HG03520 (cell line): ENCODE measurements around the gene APOA5.
"Not testable (repeated sequence)": the region's sequence is repeated elsewhere in the genome, so short reads cannot be mapped to it uniquely, and the experiment has no call there.

Source experiments
- ATAC-seq: cut with Tn5 transposase; IDR thresholded peaks from one replicate; pipeline ENCODE4 v1.9.1; 2021; ENCODE audit warnings: mild to moderate bottlenecking, moderate library complexity; ENCODE audit not compliant: unreplicated experiment

The APOA5 gene

DNA sequence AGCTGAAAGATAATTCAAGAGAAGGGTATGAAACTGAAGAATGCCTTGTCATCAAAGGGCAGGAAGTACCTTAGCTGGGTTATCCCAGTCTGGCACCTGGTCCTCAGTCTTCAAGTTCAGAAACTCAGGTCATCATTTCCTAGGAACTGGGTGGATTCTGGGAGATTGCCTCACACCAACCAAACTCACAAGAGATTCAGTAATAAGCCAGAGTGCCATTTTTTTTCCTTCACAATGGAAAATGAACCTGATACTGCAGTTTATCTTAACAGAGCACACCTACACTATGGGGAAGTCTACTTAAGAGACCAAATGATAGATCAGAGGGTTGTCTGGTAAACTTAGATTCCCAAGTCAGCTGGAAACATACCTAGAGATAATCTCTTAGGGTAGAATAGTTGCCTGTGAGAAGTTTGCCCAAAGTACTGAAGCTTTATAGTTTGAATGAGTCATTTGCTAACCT, 15.1 kb downstream of the APOA5 start:
- ATAC-seq: no peak

- ATAC-seq: no peak
These were observed 15.7 kb downstream of the APOA5 start for GRCh38 chr11:116775975-116776374.

- ATAC-seq: no peak
These were observed 17.0 kb downstream of the APOA5 start for GRCh38 chr11:116774661-116775060.

- ATAC-seq: peak; percentile 5
These were observed 18.2 kb downstream of the APOA5 start for GRCh38 chr11:116773203-116774097.

- peak; percentile 79 for ATAC-seq
These were observed 19.1 kb downstream of the APOA5 start, which contains the start of gene BUD13 for GRCh38 chr11:116772443-116773202. Gene BUD13 (minus strand): TSS chr11:116772987. CDS start chr11:116772964, 23 bp downstream.

DNA sequence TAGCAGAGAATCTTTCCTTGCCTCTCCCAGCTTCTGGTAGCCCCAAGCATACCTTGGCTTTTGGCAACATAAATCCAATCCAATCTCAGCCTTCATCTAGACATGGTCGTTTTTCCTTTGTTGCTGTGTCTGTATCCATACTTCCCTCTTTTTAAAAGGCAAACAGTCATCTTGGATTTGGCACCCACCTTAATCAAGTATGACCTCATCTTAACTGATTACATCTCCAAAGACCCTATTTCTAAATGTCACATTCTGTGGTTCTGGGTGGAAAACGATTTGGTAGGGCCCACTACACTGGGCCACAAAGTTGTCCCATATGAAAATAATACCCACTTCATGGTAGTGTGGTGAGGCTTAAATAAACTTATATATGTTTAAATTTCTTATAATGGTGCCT, 19.7 kb downstream of the APOA5 start:
- ATAC-seq: no peak

- no peak for ATAC-seq
These were observed 29.5 kb downstream of the APOA5 start for GRCh38 chr11:116762132-116762531.

DNA sequence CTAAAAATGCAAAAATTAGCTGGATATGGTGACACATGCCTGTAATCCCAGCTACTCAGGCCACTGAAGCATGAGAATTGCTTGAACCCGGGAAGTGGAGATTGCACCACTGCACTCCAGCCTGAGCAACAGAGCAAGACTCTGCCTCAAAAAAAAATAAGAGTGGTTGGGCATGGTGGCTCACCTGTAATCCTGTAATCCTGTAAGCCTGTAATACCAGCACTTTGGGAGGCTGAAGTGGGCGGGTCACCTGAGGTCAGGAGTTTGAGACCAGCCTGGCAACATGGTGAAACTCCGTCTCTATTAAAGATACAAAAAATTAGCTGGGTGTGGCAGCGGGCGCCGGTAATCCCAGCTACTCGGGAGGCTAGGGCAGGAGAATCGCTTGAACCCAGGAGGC, 35.6 kb downstream of the APOA5 start:
- not testable (repeated sequence) for ATAC-seq

- no peak for ATAC-seq
These were observed 41.5 kb downstream of the APOA5 start for GRCh38 chr11:116750070-116750718.

GRCh38 chr11:116742104-116742503, 49.6 kb downstream of the APOA5 start:
- ATAC-seq: no peak

- ATAC-seq: no peak
These were observed 50.9 kb downstream of the APOA5 start for GRCh38 chr11:116740741-116741140.
